H1 (cell line): Measurements from ENCODE around the gene DNAH1. TPM values are rescaled to one million over a fixed set of nuclear protein-coding genes. Genes with fewer than 3 reads are reported as not detected.

ENCODE experiments used
- CTCF ChIA-PET: fragments of 300-600 bp; sonication (Branson Sonifier 250); formaldehyde crosslinking; loops from one replicate; lab custom pipeline; 2021; ENCODE audit not compliant: partially characterized antibody; lab: Charles Lee
- POLR2A ChIA-PET: fragments of 300-600 bp; sonication (Branson Sonifier 250); formaldehyde crosslinking; loops from one replicate; lab custom pipeline; 2021; ENCODE audit warnings: inconsistent platforms; ENCODE audit not compliant: partially characterized antibody; lab: Charles Lee
- DNase-seq, 2 experiments: peaks; one replicate each; pipeline versions ENCODE4 v3.0.0 to v3.0.0-alpha.2; 2010 to 2022; ENCODE audit warnings: low spot score in 2 of 2, low read depth in 1 of 2, mixed read lengths in 1 of 2
- FAIRE-seq: peaks from 2 replicates; lab custom pipeline; 2011; peaks lifted over from hg19 to GRCh38; lab: Jason Lieb, UNC
- H2AFZ ChIP-seq: 2 replicates; pipeline ENCODE4 v1.8.1; 2012; ENCODE audit warnings: low read length, inconsistent platforms
- H2AK5ac ChIP-seq: 2 replicates; pipeline ENCODE4 v1.6.1; 2013; ENCODE audit warnings: low read depth, low read length
- H2BK120ac ChIP-seq: replicated peaks from 2 replicates; pipeline ENCODE3; 2013; ENCODE audit warnings: low read depth, low read length, inconsistent platforms
- H2BK12ac ChIP-seq: 2 replicates; pipeline ENCODE4 v1.6.1; 2013; ENCODE audit warnings: low read depth, low read length
- H2BK15ac ChIP-seq: 2 replicates; pipeline ENCODE4 v1.6.1; 2013; ENCODE audit warnings: low read length
- H2BK20ac ChIP-seq: 2 replicates; pipeline ENCODE4 v1.6.1; 2013; ENCODE audit warnings: low read length
- H2BK5ac ChIP-seq: 2 replicates; pipeline ENCODE4 v1.6.1; 2013; ENCODE audit warnings: low read depth, low read length
- H3K14ac ChIP-seq: 2 replicates; pipeline ENCODE4 v1.6.1; 2013; ENCODE audit warnings: inconsistent platforms; ENCODE audit not compliant: insufficient read length
- H3K18ac ChIP-seq: 2 replicates; pipeline ENCODE4 v1.6.1; 2013; ENCODE audit warnings: low read length; ENCODE audit errors: extremely low read depth
- H3K23ac ChIP-seq: 2 replicates; pipeline ENCODE4 v1.6.1; 2013; ENCODE audit warnings: inconsistent platforms; ENCODE audit not compliant: insufficient read length
- H3K23me2 ChIP-seq: 2 replicates; pipeline ENCODE4 v1.6.1; 2013; ENCODE audit warnings: low read depth, low read length
- H3K27ac ChIP-seq: 2 replicates; pipeline ENCODE4 v1.6.1; 2011; ENCODE audit warnings: low read depth, low read length, inconsistent platforms
- H3K27me3 ChIP-seq, 4 experiments: replicated peaks in 1 of 4; 1 replicate in 1 of 4; 2 replicates in 3 of 4; pipeline versions ENCODE4 v1.6.1 to v1.8.1; 2011 to 2013; ENCODE audit warnings: low read length in 3 of 4, mild to moderate bottlenecking in 3 of 4, inconsistent platforms in 2 of 4, mixed read lengths in 2 of 4, moderate library complexity in 1 of 4; ENCODE audit not compliant: control insufficient read depth in 3 of 4, insufficient read depth in 3 of 4; ENCODE audit errors: extremely low read depth in 1 of 4
- H3K36me3 ChIP-seq, 4 experiments: 2 replicates each; pipeline versions ENCODE4 v1.6.1 to v1.8.1; 2011 to 2013; ENCODE audit warnings: mild to moderate bottlenecking in 4 of 4, low read length in 3 of 4, moderate library complexity in 2 of 4, control low read depth in 1 of 4, inconsistent platforms in 1 of 4; ENCODE audit not compliant: insufficient read depth in 4 of 4, control insufficient read depth in 2 of 4
- H3K4ac ChIP-seq: replicated peaks from 2 replicates; pipeline ENCODE3; 2013; ENCODE audit warnings: low read length, low read depth, mixed read lengths, inconsistent platforms; ENCODE audit not compliant: insufficient read length
- H3K4me1 ChIP-seq, 4 experiments: replicated peaks in 1 of 4; 1 replicate in 1 of 4; 2 replicates in 3 of 4; pipeline versions ENCODE4 v1.6.1 to v1.8.1; 2011 to 2013; ENCODE audit warnings: low read length in 3 of 4, inconsistent platforms in 2 of 4, mixed read lengths in 1 of 4; ENCODE audit not compliant: insufficient read depth in 4 of 4, control insufficient read depth in 3 of 4
- H3K4me2 ChIP-seq, 2 experiments: 2 replicates each; pipeline versions ENCODE4 v1.6.1 to v1.8.1; 2011 to 2013; ENCODE audit warnings: low read depth in 2 of 2, low read length in 2 of 2, control low read depth in 1 of 2, inconsistent platforms in 1 of 2, mild to moderate bottlenecking in 1 of 2; ENCODE audit not compliant: insufficient read depth in 1 of 2
- H3K4me3 ChIP-seq, 4 experiments: fragments of 200-600, 300-600 bp in 1 of 4; sonication (generic), shearing (Covaris generic), sonication (Bioruptor Twin) in 1 of 4; 2 replicates each; pipeline versions ENCODE4 v1.5.1 to v1.8.1; 2011 to 2016; ENCODE audit warnings: low read length in 4 of 4, low read depth in 3 of 4, control low read depth in 2 of 4, inconsistent platforms in 2 of 4, mild to moderate bottlenecking in 2 of 4, mixed read lengths in 1 of 4, moderate library complexity in 1 of 4; ENCODE audit not compliant: insufficient read depth in 2 of 4; ENCODE audit errors: extremely low read depth in 1 of 4
- H3K56ac ChIP-seq: replicated peaks from 2 replicates; pipeline ENCODE3; 2013; ENCODE audit warnings: low read depth, mild to moderate bottlenecking, mixed read lengths, low read length, inconsistent platforms; ENCODE audit not compliant: insufficient read length
- H3K79me1 ChIP-seq: 2 replicates; pipeline ENCODE4 v1.6.1; 2013; ENCODE audit warnings: low read depth, low read length, control low read depth
- H3K79me2 ChIP-seq, 2 experiments: 2 replicates each; pipeline versions ENCODE4 v1.6.1 to v1.8.1; 2012 to 2013; ENCODE audit warnings: low read length in 2 of 2, mild to moderate bottlenecking in 2 of 2, inconsistent platforms in 1 of 2; ENCODE audit not compliant: insufficient read depth in 2 of 2, control insufficient read depth in 1 of 2
- H3K9ac ChIP-seq, 4 experiments: replicated peaks in 1 of 4; 1 replicate in 1 of 4; 2 replicates in 3 of 4; pipeline versions ENCODE4 v1.6.1 to v1.8.1; 2011 to 2013; ENCODE audit warnings: low read depth in 3 of 4, low read length in 3 of 4, control low read depth in 2 of 4, mild to moderate bottlenecking in 2 of 4, moderate library complexity in 2 of 4, inconsistent platforms in 1 of 4; ENCODE audit errors: extremely low read depth in 1 of 4
- H3K9me3 ChIP-seq, 2 experiments: 2 replicates each; pipeline versions ENCODE4 v1.6.1 to v1.8.1; 2012 to 2013; ENCODE audit warnings: mild to moderate bottlenecking in 2 of 2, moderate library complexity in 2 of 2, control low read depth in 1 of 2, inconsistent platforms in 1 of 2, low read depth in 1 of 2, low read length in 1 of 2, mixed read lengths in 1 of 2; ENCODE audit not compliant: insufficient read depth in 2 of 2
- H4K20me1 ChIP-seq, 2 experiments: replicated peaks in 1 of 2; 2 replicates each; pipeline versions ENCODE3 to v1.8.1; 2011 to 2013; ENCODE audit warnings: inconsistent platforms in 2 of 2, low read length in 2 of 2, mild to moderate bottlenecking in 1 of 2; ENCODE audit not compliant: insufficient read depth in 2 of 2, control insufficient read depth in 1 of 2
- H4K5ac ChIP-seq: 2 replicates; pipeline ENCODE4 v1.6.1; 2013; ENCODE audit warnings: low read length, low read depth, mixed read lengths, inconsistent platforms; ENCODE audit not compliant: insufficient read length
- H4K8ac ChIP-seq: 2 replicates; pipeline ENCODE4 v1.8.0; 2013; ENCODE audit warnings: mild to moderate bottlenecking, moderate library complexity, low read length, inconsistent platforms; ENCODE audit not compliant: insufficient read depth; ENCODE audit errors: extremely low read depth
- H4K91ac ChIP-seq: replicated peaks from 2 replicates; pipeline ENCODE3; 2013; ENCODE audit warnings: low read length, mixed read lengths, inconsistent platforms; ENCODE audit not compliant: insufficient read length
- BACH1 ChIP-seq: IDR thresholded peaks from 2 replicates; pipeline ENCODE4 v1.6.1; 2012; ENCODE audit warnings: low read length, improper control_type of control experiment
- CHD2 ChIP-seq: IDR thresholded peaks from 2 replicates; pipeline ENCODE4 v1.6.1; 2012; ENCODE audit warnings: low read length, improper control_type of control experiment
- CTBP2 ChIP-seq: IDR thresholded peaks from 2 replicates; pipeline ENCODE4 v1.7.0; 2011; ENCODE audit warnings: borderline replicate concordance, mild to moderate bottlenecking, moderate library complexity, mixed read lengths, low read length; ENCODE audit not compliant: insufficient read depth, insufficient read length
- RAD21 ChIP-seq, 2 experiments: IDR thresholded peaks in 1 of 2; conservative IDR thresholded peaks in 1 of 2; 2 replicates each; pipeline ENCODE4 v1.6.1; 2011; ENCODE audit warnings: low read depth in 2 of 2, low read length in 2 of 2, improper control_type of control experiment in 1 of 2, inconsistent platforms in 1 of 2, mild to moderate bottlenecking in 1 of 2, moderate library complexity in 1 of 2
- RBBP5 ChIP-seq: IDR thresholded peaks from 2 replicates; pipeline ENCODE4 v1.7.1; 2012; ENCODE audit warnings: low read depth, mild to moderate bottlenecking, inconsistent platforms, low read length, moderate library complexity, borderline replicate concordance
- RFX5 ChIP-seq: IDR thresholded peaks from 2 replicates; pipeline ENCODE4 v1.6.1; 2011; ENCODE audit warnings: low read depth, low read length, improper control_type of control experiment, borderline replicate concordance
- RXRA ChIP-seq: IDR thresholded peaks from 2 replicates; pipeline ENCODE4 v1.6.1; 2011; ENCODE audit warnings: low read depth, mild to moderate bottlenecking, low read length, moderate library complexity; ENCODE audit not compliant: insufficient read depth
- SAP30 ChIP-seq: fragments of 300-600 bp; sonication (generic); IDR thresholded peaks from 2 replicates; pipeline ENCODE4 v1.7.1; 2012; ENCODE audit warnings: low read length, moderate library complexity, mild to moderate bottlenecking, inconsistent platforms; ENCODE audit not compliant: insufficient read depth, insufficient replicate concordance
- SP1 ChIP-seq: IDR thresholded peaks from 2 replicates; pipeline ENCODE4 v1.6.1; 2011; ENCODE audit warnings: low read depth, low read length
- SRF ChIP-seq: IDR thresholded peaks from 2 replicates; pipeline ENCODE4 v1.6.1; 2011; ENCODE audit warnings: mild to moderate bottlenecking, low read depth, low read length, moderate library complexity
- TCF12 ChIP-seq: IDR thresholded peaks from 2 replicates; pipeline ENCODE4 v1.6.1; 2011; ENCODE audit warnings: low read depth, mild to moderate bottlenecking, low read length
- TEAD4 ChIP-seq: IDR thresholded peaks from 2 replicates; pipeline ENCODE4 v1.6.1; 2012; ENCODE audit warnings: low read depth, low read length, inconsistent platforms, mixed read lengths
- WGBS, 2 experiments: shearing (Covaris generic) in 1 of 2; methylation state at CpG; one replicate each; pipeline versions ENCODE4 v1.1.6 to v1.1.7; 2013 to 2015; ENCODE audit warnings: low lambda C conversion rate in 2 of 2, mixed read lengths in 2 of 2, inconsistent platforms in 1 of 2, low coverage in 1 of 2, missing lambda C conversion rate in 1 of 2; ENCODE audit not compliant: insufficient replicate concordance in 2 of 2, insufficient coverage in 1 of 2, insufficient read length in 1 of 2; ENCODE audit errors: extremely low coverage in 1 of 2, missing lambda C conversion rate in 1 of 2; 5-methylcytosine and 5-hydroxymethylcytosine counted together
- polyA plus RNA-seq, 7 experiments: library from polyadenylated mRNA; depleted of rRNA in 3 of 7; stranded (reverse) in 5 of 7; unstranded in 2 of 7; fragments of >200 nt in 5 of 7; fragments of 200-250 nt in 2 of 7; gene quantifications; 1 replicate in 5 of 7; 2 replicates in 1 of 7; 4 replicates in 1 of 7; pipeline versions ENCODE4 v1.2.1 to v1.2.3, GENCODE V29; 2011 to 2013; ENCODE audit warnings: missing spikeins in 2 of 7, mixed read lengths in 2 of 7
- total RNA-seq: library from RNA; stranded (reverse); fragmentation: NEBNext Ultra II Directional; extraction: Animal tissue kit (Norgen Biotek cat#: 25700); gene quantifications from 2 replicates; pipeline ENCODE4 v1.2.1, GENCODE V29; 2021
- TF ChIP-seq, protein P1 (sequence below): IDR thresholded peaks from 2 replicates; pipeline ENCODE4 v1.6.1; 2011; ENCODE audit warnings: low read depth, mild to moderate bottlenecking, low read length; ENCODE audit not compliant: insufficient read depth

The DNAH1 gene
- total and polyA plus RNA-seq, 2 of the 8 experiments (the other 6 are each of a cell fraction or from before 2014, with no cell fraction given), result 1.0 to 1.5 TPM

DNA sequence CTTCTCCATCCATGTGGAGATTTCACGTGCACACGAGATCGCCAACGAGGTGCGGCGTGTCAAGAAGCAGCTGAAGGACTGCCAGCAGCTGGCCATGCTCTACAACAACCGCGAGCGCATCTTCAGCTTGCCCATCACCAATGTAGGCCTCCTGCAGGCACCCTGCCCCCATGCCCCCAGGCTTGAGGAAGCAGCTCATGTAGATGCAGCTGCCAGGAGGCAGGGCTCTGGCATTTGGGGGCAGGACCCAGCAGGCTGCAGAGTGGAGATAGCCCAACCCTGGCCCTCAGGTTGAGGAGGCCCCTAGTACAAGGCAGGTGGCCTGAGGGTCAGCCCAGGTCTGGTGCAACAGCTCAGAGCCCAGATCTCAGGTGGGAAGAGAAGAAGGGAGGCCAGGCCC lies 36.4 kb downstream of the DNAH1 start:
- no peak overlapping the region for H4K5ac ChIP-seq
- no peak overlapping the region for H3K14ac ChIP-seq
- H2AK5ac ChIP-seq, result no peak overlapping the region
- TF ChIP-seq, protein P1, sequence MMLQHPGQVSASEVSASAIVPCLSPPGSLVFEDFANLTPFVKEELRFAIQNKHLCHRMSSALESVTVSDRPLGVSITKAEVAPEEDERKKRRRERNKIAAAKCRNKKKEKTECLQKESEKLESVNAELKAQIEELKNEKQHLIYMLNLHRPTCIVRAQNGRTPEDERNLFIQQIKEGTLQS, result no peak
- TF ChIP-seq TCF12, result no peak
- TF ChIP-seq TEAD4, result no peak
- TF ChIP-seq RBBP5, result no peak
- no peak for TF ChIP-seq CTBP2
- no peak for TF ChIP-seq RFX5
- no peak for TF ChIP-seq SRF
- TF ChIP-seq SP1, result no peak
- no peak for TF ChIP-seq RXRA
- no peak for TF ChIP-seq CHD2
- TF ChIP-seq BACH1, result no peak
- no peak for TF ChIP-seq SAP30
- TF ChIP-seq RAD21 (IDR thresholded peaks at IDR 0.05 in 1 of 2, conservative IDR thresholded peaks at IDR 0.05 in 1 of 2; ENCODE audit: low read depth in 2 of 2, low read length in 2 of 2), result no peak

More for the DNA sequence above, 36.4 kb downstream of the DNAH1 start:
- 0 out of 2 replicates have a peak overlapping the region, but pooled peaks have one; percentile 72 for H4K8ac ChIP-seq
- H3K27ac ChIP-seq, result no peak overlapping the region
- no peak overlapping the region for H2BK12ac ChIP-seq
- ChIA-PET POLR2A (interaction anchor here (0.5 to 2.6 kb wide), 5 partner anchors 10 to 387 kb away, joined by 3 to 8 read pairs (median 5); partner anchors contain the start of gene WDR82), CTCF (interaction anchor here (0.6 to 10.8 kb wide), 10 partner anchors 11 to 633 kb away, joined by 3 to 99 read pairs (median 11); no protein-coding TSS in a partner anchor)
- no peak overlapping the region for H3K18ac ChIP-seq
- 100% methylated on average over 9 of the region's 9 CpGs; no CpG with 5 or more reads in 1 of the 2 experiments for WGBS, 2 experiments
- no peak overlapping the region for H3K4me3 ChIP-seq
- H3K4me2 ChIP-seq, result no peak overlapping the region
- H4K91ac ChIP-seq, result no peak overlapping the region
- no peak overlapping the region for H3K23ac ChIP-seq
- H3K4me1 ChIP-seq, result no peaks in the 10 kb centered on the region
- no peak overlapping the region for H2BK120ac ChIP-seq
- no peak overlapping the region for H3K4ac ChIP-seq
- H3K36me3 ChIP-seq, result no peaks in the 10 kb centered on the region
- H3K23me2 ChIP-seq, result no peaks in the 10 kb centered on the region
- H3K27me3 ChIP-seq, result no peaks in the 10 kb centered on the region
- H2AFZ ChIP-seq, result no peak overlapping the region
- no peak overlapping the region for H2BK20ac ChIP-seq
- no peak overlapping the region for H2BK5ac ChIP-seq
- H3K56ac ChIP-seq, result no peak overlapping the region
- no peaks in the 10 kb centered on the region for H3K79me2 ChIP-seq
- H4K20me1 ChIP-seq, result no peaks in the 10 kb centered on the region
- H3K79me1 ChIP-seq, result no peaks in the 10 kb centered on the region
- DNase-seq (no peak), FAIRE-seq (no peak)
- no peak overlapping the region for H2BK15ac ChIP-seq
- no peaks in the 10 kb centered on the region for H3K9me3 ChIP-seq
- H3K9ac ChIP-seq, result no peak overlapping the region
